HAP-1 (cell line): Measurements from ENCODE around the gene PLIN5.
"Not testable (repeated sequence)": the region's sequence is repeated elsewhere in the genome, so short reads cannot be mapped to it uniquely, and the experiment has no call there.

Experiments used
- DNase-seq, 2 experiments: peaks; one replicate each; pipeline ENCODE4 v3.0.0-alpha.2; 2016 to 2020; ENCODE audit warnings: low spot score in 2 of 2
- H3K27me3 ChIP-seq: fragments of 250-450 bp; sonication (Bioruptor Pico); 2 replicates; pipeline ENCODE4 v1.5.1; 2020; ENCODE audit warnings: low read depth, mild to moderate bottlenecking, moderate library complexity
- H3K36me3 ChIP-seq: fragments of 250-450 bp; sonication (Bioruptor Pico); replicated peaks from 2 replicates; pipeline ENCODE4 v1.5.1; 2020; ENCODE audit warnings: mild to moderate bottlenecking
- H3K4me1 ChIP-seq: fragments of 250-450 bp; sonication (Bioruptor Pico); 2 replicates; pipeline ENCODE4 v1.5.1; 2020; ENCODE audit warnings: mild to moderate bottlenecking
- H3K4me3 ChIP-seq: fragments of 250-450 bp; sonication (Bioruptor Pico); 2 replicates; pipeline ENCODE4 v1.5.1; 2020; ENCODE audit warnings: mild to moderate bottlenecking, moderate library complexity
- H3K9me3 ChIP-seq: fragments of 250-450 bp; sonication (Bioruptor Pico); 2 replicates; pipeline ENCODE4 v1.5.1; 2020; ENCODE audit warnings: mild to moderate bottlenecking, moderate library complexity
- in situ Hi-C: fragments of 300-500 bp; cut with MboI; formaldehyde crosslinking; loops from 3 replicates; pipeline ENCODE4 v1.14.3; 2020; ENCODE audit warnings: low sequenced_read_pairs, inconsistent platforms, mixed read lengths

Gene PLIN5

DNA sequence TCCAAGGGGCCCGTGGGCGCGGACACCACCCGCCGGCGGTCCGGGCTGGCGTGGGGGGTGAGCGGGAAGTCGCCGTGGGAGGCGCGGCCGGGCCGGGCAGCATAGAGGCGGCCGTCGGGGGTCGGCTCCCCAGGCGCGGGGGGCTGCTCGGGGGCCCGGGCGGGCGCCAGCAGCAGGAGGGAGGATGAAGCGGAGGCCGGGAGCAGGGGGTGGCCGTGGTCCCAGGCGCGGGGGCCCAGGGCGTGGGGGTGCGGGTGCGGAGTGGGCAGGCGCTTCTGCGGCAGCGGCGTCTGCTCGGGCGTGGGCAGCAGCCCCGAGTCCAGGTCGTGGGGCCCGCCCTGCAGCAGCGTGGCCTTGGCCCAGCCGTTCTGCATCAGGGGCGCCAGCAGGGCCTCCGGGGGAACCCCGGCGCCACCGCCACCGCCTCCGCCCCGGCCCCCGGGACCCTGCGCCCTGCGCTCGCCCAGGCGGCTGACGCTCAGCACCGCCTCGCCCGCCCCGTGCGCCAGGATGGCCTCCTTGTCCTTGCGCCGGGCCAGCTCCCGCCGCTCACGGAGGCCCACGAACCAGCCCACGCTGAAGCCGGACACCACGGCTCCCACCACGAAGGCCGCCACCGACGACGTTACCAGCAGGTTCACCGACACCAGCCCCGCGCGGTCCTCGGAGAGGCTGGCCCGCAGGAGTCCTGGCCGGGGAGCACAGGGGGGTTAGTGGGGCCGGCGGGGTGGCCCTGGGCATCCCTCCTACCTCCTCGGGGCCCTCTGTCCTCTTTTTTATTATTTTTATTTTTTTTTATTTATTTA, 9.0 kb upstream of the PLIN5 start:
- Histone ChIP-seq H3K4me1 (no peaks in the 10 kb centered on the region), H3K9me3 (no peaks in the 10 kb centered on the region; the same call in 1 of the 2 replicates), H3K27me3 (no peaks in the 10 kb centered on the region), H3K4me3 (no peak overlapping the region), H3K36me3 (no peaks in the 10 kb centered on the region)
- DNase-seq, result no peak
- in situ Hi-C loops, result no loop called here

- H3K27me3 ChIP-seq, result no peaks in the 10 kb centered on the region
- no peak for DNase-seq
- in situ Hi-C loops, result no loop called here
Observed at GRCh38 chr19:4542896-4543841, 8.1 kb upstream of the PLIN5 start.

DNA sequence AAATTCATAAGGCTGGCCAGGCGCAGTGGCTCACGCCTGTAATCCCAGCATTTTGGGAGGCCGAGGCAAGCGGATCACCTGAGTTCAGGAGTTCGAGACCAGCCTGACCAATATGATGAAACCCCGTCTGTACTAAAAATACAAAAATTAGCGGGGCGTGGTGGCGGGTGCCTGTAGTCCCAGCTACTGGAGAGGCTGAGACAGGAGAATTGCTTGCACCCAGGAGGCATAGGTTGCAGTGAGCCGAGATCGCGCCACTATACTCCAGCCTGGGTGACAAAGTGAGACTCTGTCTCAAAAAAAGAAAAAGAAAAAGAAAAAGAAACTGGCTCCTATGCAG, 6.8 kb upstream of the PLIN5 start:
- H3K4me3 ChIP-seq, H3K4me1 ChIP-seq, DNase-seq, H3K36me3 ChIP-seq, H3K27me3 ChIP-seq, H3K9me3 ChIP-seq, in situ Hi-C loops: not testable (repeated sequence)

More at GRCh38 chr19:4542896-4543841, 8.1 kb upstream of the PLIN5 start:
- Histone ChIP-seq H3K9me3 (no peaks in the 10 kb centered on the region; the same call in 1 of the 2 replicates), H3K4me1 (no peaks in the 10 kb centered on the region), H3K36me3 (no peaks in the 10 kb centered on the region), H3K4me3 (no peak overlapping the region)

GRCh38 chr19:4541114-4541805, 6.2 kb upstream of the PLIN5 start:
- Histone ChIP-seq H3K4me1 (no peaks in the 10 kb centered on the region), H3K27me3 (no peaks in the 10 kb centered on the region), H3K9me3 (no peaks in the 10 kb centered on the region; the same call in 1 of the 2 replicates), H3K4me3 (no peak overlapping the region), H3K36me3 (no peaks in the 10 kb centered on the region)
- in situ Hi-C loops, result no loop called here
- no peak for DNase-seq

DNA sequence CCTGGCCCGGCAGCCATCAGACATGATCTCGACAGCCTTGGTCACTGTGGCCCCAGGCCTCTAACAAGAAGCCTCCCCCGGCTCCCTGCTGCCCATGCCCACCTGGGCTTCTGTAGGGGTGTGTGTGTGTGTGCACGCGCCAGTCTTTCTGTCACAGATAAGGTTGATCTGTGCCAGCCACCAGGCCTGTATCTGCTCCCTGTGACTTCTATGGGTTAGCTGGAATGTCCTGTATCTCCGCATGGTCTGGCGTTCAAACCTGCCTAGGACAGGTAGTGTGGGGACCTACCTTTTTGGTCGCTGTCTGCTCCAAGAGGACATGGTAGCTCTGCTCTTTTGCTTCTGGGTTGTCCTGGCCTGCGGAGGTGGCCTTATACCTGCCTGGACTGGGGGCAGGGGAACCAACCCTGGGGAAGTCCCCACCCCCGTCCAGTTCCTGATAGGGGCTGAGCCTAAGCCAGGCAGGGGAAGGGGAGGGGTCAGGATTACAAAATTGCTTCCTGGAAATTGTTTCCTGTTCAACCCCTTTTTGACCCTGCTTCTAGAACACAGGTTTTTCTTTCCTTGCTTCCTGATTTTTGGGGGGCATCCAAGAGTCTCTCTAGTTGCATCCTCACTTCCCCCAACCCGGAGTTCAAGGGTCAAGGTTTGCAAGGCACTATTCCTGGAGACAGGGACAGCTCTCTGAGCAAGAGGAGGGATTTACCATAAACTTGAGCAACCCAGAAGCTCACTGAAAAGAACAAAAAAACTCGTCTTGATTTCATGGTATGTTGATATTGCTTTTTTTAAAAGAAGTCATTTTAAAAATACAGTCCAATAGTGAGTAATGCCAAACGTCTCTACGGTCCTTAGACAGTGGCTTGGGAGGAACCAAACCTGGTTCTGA, 4.9 kb upstream of the PLIN5 start, which contains the start of gene LRG1:
TSS of gene LRG1 (minus strand) at position 344 of the 889 bp plus-strand sequence. CDS start at position 321, 23 bp downstream.
- DNase-seq, result no peak
- no peak within 1 kb of the TSS for H3K4me3 ChIP-seq
- H3K4me1 ChIP-seq, result peaks cover 8% of the 10 kb centered on the region
- in situ Hi-C loops, result no loop called here
- no peaks in the 10 kb centered on the region; the same call in 1 of the 2 replicates for H3K9me3 ChIP-seq
- H3K27me3 ChIP-seq, result no peaks in the 10 kb centered on the region
- H3K36me3 ChIP-seq, result no peaks in the 10 kb centered on the region

DNA sequence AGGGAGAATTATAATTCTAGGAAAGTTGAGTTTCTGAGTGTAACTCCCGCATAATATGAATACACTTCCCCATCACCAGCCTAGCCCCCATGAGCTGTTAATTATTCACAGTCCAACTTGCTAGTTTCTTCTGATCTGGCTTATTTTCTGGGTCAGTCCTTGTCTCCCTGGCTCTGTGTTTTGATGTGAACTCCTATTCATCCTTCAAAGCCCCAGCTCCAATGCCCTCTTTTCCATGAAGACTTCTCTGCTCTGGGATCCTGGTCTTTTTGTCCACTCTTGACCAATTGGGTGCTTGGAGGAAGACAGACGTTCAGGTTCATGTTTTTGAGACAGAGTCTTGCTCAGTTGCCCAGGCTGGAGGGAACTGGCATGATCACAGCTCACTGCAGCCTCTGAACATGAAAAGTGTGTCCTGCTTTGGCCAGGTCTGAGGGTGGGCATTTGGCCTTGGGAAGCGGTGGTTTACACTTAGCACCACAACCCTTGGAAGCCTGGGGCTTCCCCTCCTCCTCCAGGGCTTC, 4.2 kb upstream of the PLIN5 start:
- Histone ChIP-seq H3K4me3 (no peak overlapping the region), H3K9me3 (no peaks in the 10 kb centered on the region; the same call in 1 of the 2 replicates), H3K27me3 (no peaks in the 10 kb centered on the region), H3K4me1 (peaks cover 11% of the 10 kb centered on the region), H3K36me3 (no peaks in the 10 kb centered on the region)
- no peak for DNase-seq
- in situ Hi-C loops, result no loop called here

- Histone ChIP-seq H3K27me3 (no peaks in the 10 kb centered on the region), H3K4me3 (no peak overlapping the region), H3K9me3 (no peaks in the 10 kb centered on the region; the same call in 1 of the 2 replicates), H3K4me1 (peaks cover 11% of the 10 kb centered on the region), H3K36me3 (no peaks in the 10 kb centered on the region)
- in situ Hi-C loops, result no loop called here
- no peak for DNase-seq
Observed at GRCh38 chr19:4538601-4538954, 3.6 kb upstream of the PLIN5 start.

DNA sequence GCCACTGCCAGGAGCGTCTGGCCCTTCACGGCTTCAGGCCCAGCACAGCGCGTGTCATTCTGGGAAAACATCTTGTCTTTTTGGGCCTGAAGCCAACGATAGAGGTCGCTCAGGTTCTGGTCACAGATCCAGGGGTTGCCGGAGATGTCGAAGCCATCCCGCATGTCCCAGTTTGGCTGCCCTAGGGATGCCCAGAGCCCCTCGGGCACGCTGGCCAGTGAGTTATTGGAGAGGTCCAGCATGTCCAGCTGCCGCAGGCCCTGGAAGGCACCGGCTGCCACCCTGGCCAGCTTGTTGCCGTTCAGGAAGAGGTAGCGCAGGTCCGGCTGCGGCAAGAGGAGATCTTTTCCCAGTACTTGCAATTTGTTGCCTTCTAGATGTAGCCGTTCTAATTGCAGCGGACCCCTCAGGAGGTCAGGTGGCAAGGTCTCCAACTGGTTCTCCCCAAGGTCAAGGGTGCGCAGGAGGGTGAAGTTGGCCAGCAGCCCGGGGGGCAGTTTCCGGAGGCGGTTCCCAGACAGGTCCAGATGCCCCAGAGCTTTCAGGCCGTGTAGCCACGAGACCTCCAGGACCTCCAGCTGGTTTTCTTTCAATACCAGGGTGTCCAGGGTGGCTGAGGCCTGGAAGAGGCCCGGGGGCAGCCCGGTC, 3.1 kb upstream of the PLIN5 start:
- DNase-seq, result no peak
- H3K4me3 ChIP-seq, result no peak overlapping the region
- H3K4me1 ChIP-seq, result peaks cover 11% of the 10 kb centered on the region
- no peaks in the 10 kb centered on the region for H3K27me3 ChIP-seq
- H3K36me3 ChIP-seq, result no peaks in the 10 kb centered on the region
- no peaks in the 10 kb centered on the region; the same call in 1 of the 2 replicates for H3K9me3 ChIP-seq
- in situ Hi-C loops, result no loop called here

GRCh38 chr19:4536798-4537197, 1.8 kb upstream of the PLIN5 start:
- H3K9me3 ChIP-seq, result no peaks in the 10 kb centered on the region; the same call in 1 of the 2 replicates
- no peak overlapping the region for H3K4me3 ChIP-seq
- H3K27me3 ChIP-seq, result no peaks in the 10 kb centered on the region
- in situ Hi-C loops, result no loop called here
- no peak for DNase-seq
- no peaks in the 10 kb centered on the region for H3K36me3 ChIP-seq
- H3K4me1 ChIP-seq, result peaks cover 11% of the 10 kb centered on the region

GRCh38 chr19:4533835-4534424, 1.1 kb downstream of the PLIN5 start:
- Histone ChIP-seq H3K27me3 (no peaks in the 10 kb centered on the region), H3K4me3 (no peak overlapping the region), H3K4me1 (peaks cover 11% of the 10 kb centered on the region), H3K9me3 (no peaks in the 10 kb centered on the region), H3K36me3 (no peaks in the 10 kb centered on the region)
- DNase-seq, result no peak
- in situ Hi-C loops, result no loop called here

DNA sequence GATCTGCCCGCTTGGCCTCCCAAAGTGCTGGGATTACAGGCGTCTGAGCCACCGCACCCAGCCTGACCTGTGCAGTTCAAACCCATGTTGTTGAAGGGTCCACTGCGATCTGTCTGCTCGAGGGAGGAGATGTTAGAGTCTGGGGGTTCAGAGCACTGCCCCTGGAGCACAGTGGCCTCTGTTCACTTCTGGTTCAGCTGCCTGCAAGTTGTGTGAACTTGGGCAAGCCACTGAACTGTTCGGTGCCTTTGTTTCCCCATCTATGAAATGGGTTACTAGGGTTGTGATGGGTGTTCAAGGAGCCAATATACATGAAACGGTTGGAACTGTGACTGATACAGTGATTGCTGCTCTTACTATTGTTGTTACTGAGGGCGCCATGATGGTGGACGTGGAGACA, 1.7 kb downstream of the PLIN5 start:
- Histone ChIP-seq H3K9me3 (no peaks in the 10 kb centered on the region), H3K27me3 (no peaks in the 10 kb centered on the region), H3K36me3 (no peaks in the 10 kb centered on the region), H3K4me3 (no peak overlapping the region), H3K4me1 (peaks cover 11% of the 10 kb centered on the region)
- DNase-seq, result no peak
- in situ Hi-C loops, result no loop called here

DNA sequence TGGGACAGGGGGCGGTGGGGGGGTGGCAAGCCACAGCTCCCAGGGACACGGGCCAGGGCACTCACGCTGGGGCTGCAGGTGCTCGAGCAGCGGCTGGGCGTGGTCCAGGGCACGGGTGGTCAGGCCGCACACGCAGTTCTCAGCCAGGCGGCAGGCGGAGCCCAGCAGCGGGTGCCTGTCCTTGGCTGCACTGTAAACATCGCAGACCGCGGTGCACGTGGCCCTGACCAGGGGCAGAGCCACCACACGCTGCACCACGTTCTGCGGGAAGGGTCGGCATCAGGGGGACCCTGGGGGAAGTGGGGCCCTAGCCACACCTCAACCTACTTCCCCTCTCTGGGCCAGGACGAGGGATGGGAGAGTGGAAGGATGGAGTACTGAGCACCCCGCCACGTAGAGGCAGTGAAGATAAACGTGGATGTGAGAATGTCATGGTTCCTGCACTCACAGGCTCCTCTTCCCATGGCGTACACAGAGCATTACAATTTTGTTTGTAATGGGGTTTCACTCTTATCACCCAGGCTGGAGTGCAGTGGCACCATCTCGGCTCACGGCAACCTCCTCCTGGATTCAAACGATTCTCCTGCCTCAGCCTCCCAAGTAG, 3.4 kb downstream of the PLIN5 start:
- DNase-seq, result no peak
- Histone ChIP-seq H3K27me3 (no peaks in the 10 kb centered on the region), H3K9me3 (no peaks in the 10 kb centered on the region), H3K4me3 (no peak overlapping the region), H3K4me1 (peaks cover 11% of the 10 kb centered on the region), H3K36me3 (no peaks in the 10 kb centered on the region)
- in situ Hi-C loops, result no loop called here
